HG03025 (cell line): ENCODE measurements around the gene BTBD17.

Experiments
- ATAC-seq: cut with Tn5 transposase; IDR thresholded peaks from one replicate; pipeline ENCODE4 v1.9.1; 2021; ENCODE audit warnings: mild to moderate bottlenecking, moderate library complexity; ENCODE audit not compliant: unreplicated experiment, low FRiP score

Gene BTBD17

DNA sequence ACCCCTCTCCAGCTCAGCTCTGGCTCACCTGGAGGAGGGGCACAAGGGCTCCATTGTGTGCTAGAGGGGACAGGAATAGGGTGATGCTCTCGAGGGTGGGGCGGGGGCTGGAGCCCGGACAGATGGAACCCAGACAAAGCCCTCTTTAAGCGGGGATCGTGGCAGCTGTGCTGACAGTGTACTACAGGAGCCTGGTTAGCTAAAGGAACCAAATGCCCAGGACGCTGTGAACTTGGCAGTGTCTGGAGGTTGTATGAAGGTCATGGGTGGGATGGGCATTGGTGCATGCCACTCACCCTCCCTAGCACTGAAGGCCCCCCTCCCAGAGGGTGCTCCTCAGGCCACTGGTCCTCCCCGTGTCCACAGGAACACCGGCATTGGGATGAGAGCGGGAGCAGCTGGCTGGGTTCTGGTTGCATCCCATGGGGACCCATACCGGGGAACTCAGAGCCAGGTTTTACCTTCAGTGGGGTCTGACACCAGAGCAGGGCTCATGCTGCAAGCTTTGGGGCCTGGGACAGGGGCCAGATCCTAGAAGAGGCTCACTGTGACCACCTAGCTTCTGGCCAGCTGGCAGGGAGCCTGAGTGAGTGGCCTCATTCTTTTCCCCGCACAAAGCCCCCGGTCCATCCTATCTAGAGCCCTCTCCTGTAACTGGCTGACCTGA is 23.7 kb downstream of the BTBD17 start:
- no peak for ATAC-seq

GRCh38 chr17:74336307-74336706 is 25.4 kb downstream of the BTBD17 start:
- no peak for ATAC-seq

DNA sequence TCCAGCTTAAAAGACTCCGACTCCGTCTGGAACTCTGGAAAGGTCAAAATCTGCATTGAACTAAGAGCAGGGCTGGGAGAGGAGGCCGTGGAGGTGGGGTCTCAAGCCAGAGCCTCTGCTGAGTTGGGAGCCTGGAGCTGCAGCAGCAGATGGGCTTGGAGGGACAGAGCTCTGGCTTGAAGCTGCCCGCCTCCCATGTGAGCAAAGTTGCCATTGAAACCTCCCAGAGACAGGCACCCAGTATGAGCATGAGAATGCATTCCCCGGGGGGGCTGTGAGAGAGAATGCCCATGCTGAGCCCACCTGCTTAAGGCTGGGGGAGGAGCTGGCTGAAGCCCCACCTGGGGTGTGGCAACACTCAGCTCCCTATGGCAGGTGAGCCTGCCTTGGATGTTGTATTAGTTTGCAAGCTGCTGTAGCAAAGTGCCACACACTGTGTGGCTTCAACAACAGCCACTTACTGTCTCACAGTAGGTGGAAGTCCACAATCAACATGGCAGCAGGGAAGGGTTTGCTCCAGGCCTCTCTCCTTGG is 26.1 kb downstream of the BTBD17 start:
- no peak for ATAC-seq

DNA sequence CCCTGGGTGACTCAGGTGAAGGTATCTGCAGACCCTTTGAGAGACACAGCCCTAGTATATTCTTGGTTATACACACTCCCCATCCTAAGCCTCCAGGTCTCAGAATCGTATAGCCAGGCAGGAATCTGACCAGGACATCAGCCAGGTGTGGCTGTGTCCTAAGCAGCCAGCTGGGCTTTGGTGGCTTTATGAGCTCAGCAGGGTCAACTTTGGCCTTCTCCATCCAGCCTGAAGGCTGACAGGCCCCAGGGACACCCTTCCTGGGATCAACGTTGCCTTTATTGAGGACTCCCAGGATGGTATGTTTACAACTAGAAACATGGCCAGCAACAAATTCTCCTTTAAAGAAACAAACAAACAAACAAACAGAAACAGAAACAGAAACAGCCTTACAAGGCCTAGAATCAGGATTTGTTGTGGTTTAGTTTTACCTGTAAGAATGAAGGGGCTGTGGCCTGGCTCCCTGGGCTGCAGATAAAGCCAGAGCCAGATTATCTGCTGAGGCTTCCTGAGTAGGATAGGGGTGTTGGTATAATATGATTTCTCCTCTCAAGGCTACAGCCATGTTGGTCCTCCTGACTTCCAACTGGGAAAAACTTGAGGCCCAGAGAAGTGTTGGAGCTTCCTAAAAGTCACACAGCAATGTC is 27.2 kb downstream of the BTBD17 start:
- no peak for ATAC-seq

- ATAC-seq: no peak
These were observed 28.8 kb downstream of the BTBD17 start for GRCh38 chr17:74332763-74333283.

GRCh38 chr17:74332017-74332650 is 29.5 kb downstream of the BTBD17 start:
- ATAC-seq: no peak

DNA sequence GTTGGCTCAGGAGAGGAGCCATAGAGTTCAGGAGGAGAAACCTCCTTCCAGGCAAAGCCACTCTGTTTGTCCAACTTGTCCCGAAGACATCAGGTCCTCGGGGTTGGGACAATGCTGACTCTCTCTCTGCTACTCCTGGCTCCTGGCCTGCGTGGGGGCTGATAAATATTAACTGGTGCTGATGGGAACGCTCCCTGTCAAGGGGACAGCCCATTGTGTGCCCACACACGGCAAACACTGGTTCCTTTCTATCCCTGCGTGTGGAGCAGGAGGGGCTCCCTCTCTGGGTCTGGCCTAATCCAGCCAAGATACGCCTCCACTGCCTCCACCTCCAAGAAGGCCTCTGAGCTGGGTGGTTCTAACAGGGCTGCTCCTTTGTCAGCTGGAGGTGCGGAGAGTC is 31.2 kb downstream of the BTBD17 start:
- no peak for ATAC-seq

- ATAC-seq: no peak
These were observed 32.3 kb downstream of the BTBD17 start for GRCh38 chr17:74329378-74329777.

- ATAC-seq: no peak
These were observed 33.2 kb downstream of the BTBD17 start for GRCh38 chr17:74328487-74328886.

DNA sequence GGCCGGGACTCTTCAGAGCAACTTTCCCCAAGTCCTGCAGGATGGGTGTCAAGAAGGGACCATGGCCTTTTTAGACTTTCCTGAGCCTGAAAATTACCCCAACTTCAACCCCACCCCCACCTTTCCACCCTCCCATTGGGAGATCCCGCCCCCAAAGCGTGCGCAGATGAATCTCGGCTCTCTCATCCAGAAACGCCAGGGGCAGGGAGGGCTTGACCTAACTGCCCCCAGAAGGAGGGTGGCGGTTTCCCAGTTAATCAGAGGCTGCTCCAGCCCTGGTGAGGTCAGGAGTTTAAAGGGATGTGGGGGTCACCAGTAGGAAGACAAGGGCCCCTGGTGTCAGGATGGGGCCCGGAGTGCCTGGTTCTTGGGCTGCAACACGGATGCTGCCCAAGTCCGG is 35.2 kb downstream of the BTBD17 start:
- ATAC-seq: no peak

- ATAC-seq: no peak
These were observed 35.8 kb downstream of the BTBD17 start, which contains the start of gene KIF19 for GRCh38 chr17:74325743-74326379. Gene KIF19 (plus strand): TSS chr17:74326226. CDS start chr17:74326350, 124 bp downstream.

DNA sequence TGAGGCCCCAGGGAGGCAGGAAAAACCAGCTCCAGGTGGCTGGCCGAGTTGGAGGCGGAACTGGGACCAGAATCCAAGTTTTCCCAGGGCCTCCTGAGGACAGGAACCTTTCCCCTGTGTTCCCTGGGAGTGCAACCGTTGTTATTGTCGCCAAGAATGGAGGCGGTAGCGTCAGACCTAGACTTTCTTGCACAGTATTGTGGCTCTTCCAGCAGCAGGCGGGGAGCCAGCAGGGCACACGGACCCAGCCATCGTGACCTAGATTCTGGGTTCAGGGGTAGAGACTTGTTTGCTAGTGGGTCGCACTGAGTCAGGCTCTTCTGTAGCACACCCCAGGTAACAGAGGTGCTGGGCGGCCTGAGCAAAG is 36.3 kb downstream of the BTBD17 start:
- ATAC-seq: no peak

DNA sequence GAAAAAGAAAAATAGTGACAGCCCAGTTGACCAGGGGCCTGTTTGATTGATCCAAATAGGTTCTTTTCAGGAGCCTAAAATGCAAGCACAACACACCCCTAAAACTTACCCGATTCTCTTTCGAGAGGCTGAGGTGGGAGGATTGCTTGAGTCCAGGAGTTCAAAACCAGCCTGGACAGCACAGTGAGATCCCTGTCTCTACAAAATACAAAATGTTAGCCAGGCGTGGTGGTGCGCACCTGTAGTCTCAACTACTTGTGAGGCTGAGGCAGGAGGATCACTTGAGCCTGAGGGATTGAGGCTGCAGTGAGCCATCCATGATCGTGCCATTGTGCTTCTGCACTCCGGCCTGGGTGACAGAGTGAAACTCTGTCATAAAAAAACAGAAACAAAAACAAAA is 37.1 kb downstream of the BTBD17 start:
- no peak for ATAC-seq

DNA sequence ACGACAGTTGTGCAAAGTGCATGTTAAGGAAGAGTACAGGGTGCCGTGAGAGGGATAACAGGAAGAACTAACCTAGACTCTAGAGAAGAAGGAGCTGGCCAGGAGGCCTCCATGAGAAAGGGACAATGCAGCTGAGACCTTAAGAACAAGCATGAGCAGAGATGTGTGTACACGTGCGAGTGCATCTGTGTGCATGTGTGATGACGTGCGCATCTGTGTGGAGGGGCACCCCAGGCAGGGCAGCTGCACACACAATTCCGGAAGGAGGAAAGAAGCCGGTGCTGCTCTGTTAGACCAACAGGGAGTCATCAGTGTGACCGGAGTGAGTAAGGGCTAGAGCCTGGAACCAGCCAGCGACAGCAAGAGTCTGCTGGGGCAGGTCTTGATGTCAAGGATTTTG is 43.3 kb downstream of the BTBD17 start:
- ATAC-seq: no peak

GRCh38 chr17:74317071-74317470 is 44.6 kb downstream of the BTBD17 start:
- no peak for ATAC-seq

GRCh38 chr17:74316220-74316619 is 45.4 kb downstream of the BTBD17 start:
- no peak for ATAC-seq

DNA sequence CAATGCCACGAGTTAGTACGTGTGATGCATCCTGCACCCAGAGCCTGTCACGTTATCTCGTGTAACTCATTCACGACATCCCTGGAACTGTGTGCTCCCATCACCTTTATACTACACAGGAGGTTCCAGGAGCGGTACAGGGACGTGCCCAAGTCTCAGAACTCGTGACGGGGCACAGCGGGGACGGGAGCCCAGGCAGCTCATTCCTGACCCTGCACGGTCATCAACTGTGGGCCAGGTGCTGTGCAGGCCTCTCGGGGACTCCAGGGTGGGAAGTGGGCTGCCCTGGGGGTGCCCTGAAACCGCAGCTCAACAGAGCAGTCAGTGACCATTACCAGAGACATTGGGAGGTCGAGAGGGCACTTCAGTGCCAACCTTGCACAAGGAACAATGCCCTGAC is 46.8 kb downstream of the BTBD17 start:
- no peak for ATAC-seq

- ATAC-seq: no peak
These were observed 51.8 kb downstream of the BTBD17 start for GRCh38 chr17:74309902-74310301.

DNA sequence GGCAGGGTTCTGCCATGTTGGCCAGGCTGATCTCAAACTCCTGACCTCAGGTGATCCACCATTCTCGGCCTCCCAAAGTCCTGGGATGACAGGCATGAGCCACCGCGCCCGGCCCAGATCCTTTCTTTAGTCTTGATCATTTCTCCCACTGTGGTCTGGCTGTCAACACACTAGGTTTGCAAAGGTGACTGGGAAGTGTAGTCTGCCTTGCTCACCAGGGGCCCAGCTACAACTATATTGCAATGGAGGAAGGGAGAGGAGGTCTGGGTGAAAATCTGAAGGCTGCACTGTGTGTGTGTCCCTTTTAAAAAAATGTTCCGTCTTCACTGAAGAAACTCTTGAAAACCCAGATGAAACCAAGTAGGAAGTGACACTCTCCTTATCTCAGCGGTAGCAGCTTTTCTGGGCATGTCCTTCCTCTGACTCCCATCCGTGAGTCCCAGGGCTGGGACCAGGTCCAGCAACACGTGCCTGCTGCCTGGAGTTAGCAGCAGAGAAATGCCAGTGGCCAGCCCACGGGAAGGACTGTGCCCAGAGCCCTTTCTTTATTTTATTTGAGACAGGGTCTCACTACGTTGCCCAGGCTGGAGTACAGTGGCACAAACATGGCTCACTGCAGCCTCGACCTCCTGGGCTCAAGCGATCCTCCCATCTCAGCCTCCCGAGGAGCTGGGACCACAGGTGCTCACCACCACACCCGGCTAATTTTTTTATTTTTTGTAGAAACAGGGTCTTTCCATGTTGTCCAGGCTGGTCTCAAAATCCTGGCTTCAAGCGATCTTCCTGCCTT is 53.5 kb downstream of the BTBD17 start:
- no peak for ATAC-seq
